OCI-LY3 (cell line): ENCODE measurements around the gene IQSEC1.

Experiments used
- H2AFZ ChIP-seq: fragments of 200-600, 300-600 bp; shearing (Covaris generic); 2 replicates; pipeline ENCODE4 v1.6.0; 2014; ENCODE audit warnings: antibody characterized with exemption, low read depth, low read length
- H3K27ac ChIP-seq: fragments of 200-600, 300-600 bp; sonication (generic); 2 replicates; pipeline ENCODE4 v1.5.1; 2014; ENCODE audit warnings: mild to moderate bottlenecking, low read length, moderate library complexity, mixed read lengths
- H3K27me3 ChIP-seq: fragments of 200-600, 300-600 bp; sonication (generic); 2 replicates; pipeline ENCODE4 v1.6.1; 2014; ENCODE audit warnings: low read depth, low read length, mixed read lengths
- H3K36me3 ChIP-seq: fragments of 200-600, 300-600 bp; sonication (generic); replicated peaks from 2 replicates; pipeline ENCODE3; 2014; ENCODE audit warnings: low read depth, low read length, mixed read lengths
- H3K4me1 ChIP-seq: fragments of 300-600, 200-600 bp; sonication (generic); 2 replicates; pipeline ENCODE4 v1.6.1; 2014; ENCODE audit warnings: low read length, mixed read lengths
- H3K4me2 ChIP-seq: fragments of 200-600, 300-600 bp; sonication (generic); 2 replicates; pipeline ENCODE4 v1.6.1; 2014; ENCODE audit warnings: low read length, mixed read lengths
- H3K4me3 ChIP-seq: fragments of 300-600, 200-600 bp; sonication (generic); 2 replicates; pipeline ENCODE4 v1.5.1; 2014; ENCODE audit warnings: antibody characterized with exemption, mild to moderate bottlenecking, low read length, moderate library complexity
- H3K79me2 ChIP-seq: fragments of 300-600, 200-600 bp; shearing (Covaris generic); 2 replicates; pipeline ENCODE4 v1.6.1; 2014; ENCODE audit warnings: mild to moderate bottlenecking, low read length, mixed read lengths
- H3K9ac ChIP-seq: fragments of 300-600, 200-600 bp; shearing (Covaris generic); 2 replicates; pipeline ENCODE4 v1.6.0; 2014; ENCODE audit warnings: mild to moderate bottlenecking, low read length, moderate library complexity
- H3K9me3 ChIP-seq: fragments of 200-600, 300-600 bp; shearing (Covaris generic); 2 replicates; pipeline ENCODE4 v1.6.1; 2014; ENCODE audit warnings: low read length, mixed read lengths; ENCODE audit not compliant: insufficient read depth
- H4K20me1 ChIP-seq: fragments of 200-600, 300-600 bp; sonication (generic); 2 replicates; pipeline ENCODE4 v1.6.1; 2016; ENCODE audit warnings: low read length, mixed read lengths; ENCODE audit not compliant: insufficient read depth
- CTCF ChIP-seq: fragments of 200-600, 300-600 bp; sonication (generic); IDR thresholded peaks from 2 replicates; pipeline ENCODE4 v1.5.1; 2014; ENCODE audit warnings: antibody characterized with exemption, low read length, low read depth
- EZH2phosphoT487 ChIP-seq: fragments of 200-600 bp; shearing (Covaris generic); IDR thresholded peaks from 2 replicates; pipeline ENCODE4 v1.6.1; 2018; ENCODE audit warnings: antibody characterized with exemption, mixed run types, low read depth

The IQSEC1 gene

GRCh38 chr3:12908136-12908730 is 165.0 kb downstream of the IQSEC1 start:
- H3K36me3 ChIP-seq = peaks cover 97% of the 10 kb centered on the region

DNA sequence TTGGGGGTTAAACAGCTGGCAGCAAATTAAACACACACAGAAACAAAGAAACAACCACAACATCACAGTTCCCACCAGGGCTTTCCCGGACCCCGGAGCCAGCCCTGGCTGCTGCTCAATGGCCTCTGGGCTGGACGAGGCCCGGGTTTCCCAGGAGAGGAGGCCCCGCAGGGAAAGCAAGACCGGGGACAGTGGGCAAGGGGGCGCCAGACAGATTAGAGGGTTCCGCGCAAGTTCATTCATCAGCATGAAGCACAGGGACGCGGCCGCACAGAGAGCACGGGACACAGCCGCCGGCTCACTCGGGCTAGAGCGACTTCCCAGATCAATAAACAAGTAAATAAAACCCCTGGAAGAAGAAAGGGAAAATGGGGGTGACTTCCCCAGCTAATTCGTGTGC is 165.5 kb downstream of the IQSEC1 start:
- peaks cover 71% of the 10 kb centered on the region for H4K20me1 ChIP-seq
- H3K36me3 ChIP-seq = peaks cover 96% of the 10 kb centered on the region
- no peak overlapping the region for H3K4me2 ChIP-seq
- H3K4me3 ChIP-seq = no peak overlapping the region
- H3K27ac ChIP-seq = no peak overlapping the region
- no peak overlapping the region for H3K9ac ChIP-seq
- TF ChIP-seq EZH2phosphoT487 (no peak), CTCF (no peak)
- H3K79me2 ChIP-seq = no peaks in the 10 kb centered on the region
- H3K27me3 ChIP-seq = no peaks in the 10 kb centered on the region
- no peaks in the 10 kb centered on the region for H3K4me1 ChIP-seq
- no peaks in the 10 kb centered on the region for H3K9me3 ChIP-seq
- no peak overlapping the region for H2AFZ ChIP-seq

More at GRCh38 chr3:12908136-12908730, 165.0 kb downstream of the IQSEC1 start:
- no peak overlapping the region for H3K9ac ChIP-seq
- no peak overlapping the region for H3K27ac ChIP-seq
- H2AFZ ChIP-seq = no peak overlapping the region
- H3K79me2 ChIP-seq = no peaks in the 10 kb centered on the region
- H3K4me1 ChIP-seq = no peaks in the 10 kb centered on the region
- H3K9me3 ChIP-seq = no peaks in the 10 kb centered on the region
- H3K4me2 ChIP-seq = no peak overlapping the region
- H4K20me1 ChIP-seq = peaks cover 71% of the 10 kb centered on the region
- no peak overlapping the region for H3K4me3 ChIP-seq
- no peaks in the 10 kb centered on the region for H3K27me3 ChIP-seq
- TF ChIP-seq EZH2phosphoT487 (no peak), CTCF (no peak)

DNA sequence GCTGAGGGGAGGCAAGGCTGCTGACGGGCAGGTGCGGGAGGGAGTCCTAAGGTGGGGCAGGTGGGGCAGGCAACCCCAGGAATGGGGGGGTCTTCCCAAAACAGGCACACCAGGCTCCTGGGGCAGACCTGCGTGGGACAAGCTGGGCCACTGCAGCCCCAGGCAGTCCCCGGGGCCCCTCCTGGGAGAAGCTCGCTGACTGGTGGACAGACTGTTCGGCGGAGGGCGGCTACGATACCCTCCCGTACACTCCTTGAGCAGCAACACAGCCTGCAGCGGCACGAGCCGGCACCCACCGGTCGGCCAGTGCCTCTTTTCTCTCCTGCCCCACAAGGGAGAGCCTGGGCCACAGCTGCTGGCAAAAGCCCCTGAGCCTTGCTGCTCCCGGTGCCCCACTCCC is 165.9 kb downstream of the IQSEC1 start:
- Histone ChIP-seq H3K36me3 (peaks cover 98% of the 10 kb centered on the region), H3K9me3 (no peaks in the 10 kb centered on the region), H2AFZ (no peak overlapping the region), H3K9ac (no peak overlapping the region), H3K79me2 (no peaks in the 10 kb centered on the region), H3K27ac (no peak overlapping the region), H4K20me1 (peaks cover 72% of the 10 kb centered on the region), H3K4me2 (no peak overlapping the region), H3K27me3 (no peaks in the 10 kb centered on the region), H3K4me3 (no peak overlapping the region), H3K4me1 (no peaks in the 10 kb centered on the region)
- TF ChIP-seq CTCF = no peak
- no peak for TF ChIP-seq EZH2phosphoT487

GRCh38 chr3:12906916-12907290 is 166.3 kb downstream of the IQSEC1 start:
- no peaks in the 10 kb centered on the region for H3K79me2 ChIP-seq
- peaks cover 72% of the 10 kb centered on the region for H4K20me1 ChIP-seq
- no peak overlapping the region for H3K4me3 ChIP-seq
- H3K27me3 ChIP-seq = no peaks in the 10 kb centered on the region
- H2AFZ ChIP-seq = no peak overlapping the region
- no peaks in the 10 kb centered on the region for H3K4me1 ChIP-seq
- H3K36me3 ChIP-seq = peaks cover 98% of the 10 kb centered on the region
- no peaks in the 10 kb centered on the region for H3K9me3 ChIP-seq
- no peak overlapping the region for H3K9ac ChIP-seq
- no peak overlapping the region for H3K4me2 ChIP-seq
- TF ChIP-seq CTCF (no peak), EZH2phosphoT487 (no peak)
- H3K27ac ChIP-seq = no peak overlapping the region
